Neural cell (in vitro differentiated cells): ENCODE results near the gene MOCOS. TPM values are rescaled to one million over a fixed set of nuclear protein-coding genes. Genes with fewer than 3 reads are reported as not detected.

Experiments used
- H2AFZ ChIP-seq: fragments of 200-600, 300-800 bp; sonication (generic), shearing (Covaris generic); 2 replicates; pipeline ENCODE4 v1.6.0; 2014; ENCODE audit warnings: low read depth, mild to moderate bottlenecking, antibody characterized with exemption, low read length, moderate library complexity
- H3F3A ChIP-seq: fragments of 200-600 bp; shearing (Covaris generic); 2 replicates; pipeline ENCODE4 v1.6.1; 2016; ENCODE audit warnings: mild to moderate bottlenecking, moderate library complexity, mixed read lengths, antibody characterized with exemption, low read length; ENCODE audit not compliant: insufficient read depth, poor library complexity, severe bottlenecking
- H3K27ac ChIP-seq: fragments of 200-600, 300-800 bp; sonication (generic), shearing (Covaris generic); 2 replicates; pipeline ENCODE4 v1.5.1; 2014; ENCODE audit warnings: mild to moderate bottlenecking, low read length, moderate library complexity
- H3K27me3 ChIP-seq: fragments of 300-800, 200-600 bp; sonication (generic), shearing (Covaris generic); 2 replicates; pipeline ENCODE4 v1.6.0; 2014; ENCODE audit warnings: mild to moderate bottlenecking, low read depth, low read length, moderate library complexity; ENCODE audit not compliant: insufficient read depth
- H3K36me3 ChIP-seq: fragments of 300-800, 200-600 bp; sonication (generic), shearing (Covaris generic); 2 replicates; pipeline ENCODE4 v1.5.1; 2014; ENCODE audit warnings: mild to moderate bottlenecking, antibody characterized with exemption, low read length, moderate library complexity; ENCODE audit not compliant: insufficient read depth
- H3K4me2 ChIP-seq: fragments of 300-800, 200-600 bp; sonication (generic), shearing (Covaris generic); 2 replicates; pipeline ENCODE4 v1.6.0; 2014; ENCODE audit warnings: mild to moderate bottlenecking, low read length
- H3K4me3 ChIP-seq: fragments of 300-800, 200-600 bp; sonication (generic), shearing (Covaris generic); 2 replicates; pipeline ENCODE4 v1.5.1; 2014; ENCODE audit warnings: mild to moderate bottlenecking, low read length, moderate library complexity
- H3K79me2 ChIP-seq: fragments of 200-600 bp; shearing (Covaris generic); replicated peaks from 2 replicates; pipeline ENCODE4 v1.6.0; 2014; ENCODE audit warnings: mild to moderate bottlenecking, low read length, moderate library complexity; ENCODE audit not compliant: insufficient read depth
- H3K9ac ChIP-seq: fragments of 300-800, 200-600 bp; sonication (generic), shearing (Covaris generic); 2 replicates; pipeline ENCODE4 v1.6.1; 2016; ENCODE audit warnings: mild to moderate bottlenecking, low read length, mixed read lengths
- H3K9me2 ChIP-seq: fragments of 200-600 bp; shearing (Covaris generic); 2 replicates; pipeline ENCODE4 v1.6.1; 2016; ENCODE audit warnings: mild to moderate bottlenecking, low read length, mixed read lengths; ENCODE audit not compliant: insufficient read depth
- H3K9me3 ChIP-seq: fragments of 200-600, 300-800 bp; sonication (generic), shearing (Covaris generic); 2 replicates; pipeline ENCODE4 v1.6.1; 2016; ENCODE audit warnings: mild to moderate bottlenecking, mixed run types, low read length, moderate library complexity, mixed read lengths
- H4K20me1 ChIP-seq: fragments of 200-600 bp; shearing (Covaris generic); 2 replicates; pipeline ENCODE4 v1.6.1; 2016; ENCODE audit warnings: mild to moderate bottlenecking, mixed run types; ENCODE audit not compliant: insufficient read depth
- EP300 ChIP-seq: fragments of 450-650 bp; conservative IDR thresholded peaks from 2 replicates; pipeline ENCODE4 v1.6.1; 2014; ENCODE audit warnings: antibody characterized with exemption, mild to moderate bottlenecking, moderate library complexity; ENCODE audit not compliant: poor library complexity, severe bottlenecking
- EZH2 ChIP-seq: fragments of 200-600, 300-800 bp; shearing (Covaris generic), sonication (generic); IDR thresholded peaks from 2 replicates; pipeline ENCODE4 v1.6.1; 2014; ENCODE audit warnings: antibody characterized with exemption, low read length, borderline replicate concordance, mild to moderate bottlenecking; ENCODE audit not compliant: insufficient read depth, poor library complexity, severe bottlenecking
- MXI1 ChIP-seq: fragments of 450-650 bp; conservative IDR thresholded peaks from 2 replicates; pipeline ENCODE4 v1.6.1; 2014; ENCODE audit warnings: antibody characterized with exemption, mild to moderate bottlenecking; ENCODE audit not compliant: poor library complexity, severe bottlenecking
- POLR2AphosphoS5 ChIP-seq: IDR thresholded peaks from 2 replicates; pipeline ENCODE4 v1.6.1; 2012
- RAD21 ChIP-seq: fragments of 450-650 bp; conservative IDR thresholded peaks from 2 replicates; pipeline ENCODE4 v1.6.1; 2014; ENCODE audit warnings: antibody characterized with exemption, mild to moderate bottlenecking, moderate library complexity
- SMC3 ChIP-seq: fragments of 450-650 bp; conservative IDR thresholded peaks from 2 replicates; pipeline ENCODE4 v1.6.1; 2014; ENCODE audit warnings: antibody characterized with exemption, mild to moderate bottlenecking, moderate library complexity; ENCODE audit not compliant: poor library complexity
- TAF1 ChIP-seq: IDR thresholded peaks from 2 replicates; pipeline ENCODE4 v1.6.1; 2012; ENCODE audit warnings: low read depth
- polyA plus RNA-seq: library from polyadenylated mRNA; depleted of rRNA; stranded (reverse); fragments of >200 nt; gene quantifications from 2 replicates; pipeline ENCODE4 v1.2.3, GENCODE V29; 2014
- TF ChIP-seq, protein P1 (sequence below): IDR thresholded peaks from 2 replicates; pipeline ENCODE4 v1.6.1; 2012; ENCODE audit warnings: borderline replicate concordance
- TF ChIP-seq, protein P2 (sequence below): fragments of 450-650 bp; IDR thresholded peaks from 2 replicates; pipeline ENCODE4 v1.5.1; 2014; ENCODE audit warnings: antibody characterized with exemption, mild to moderate bottlenecking, moderate library complexity; ENCODE audit not compliant: poor library complexity, severe bottlenecking

MOCOS gene
- polyA plus RNA-seq, 1 donor from 2014 or later, result not detected

DNA sequence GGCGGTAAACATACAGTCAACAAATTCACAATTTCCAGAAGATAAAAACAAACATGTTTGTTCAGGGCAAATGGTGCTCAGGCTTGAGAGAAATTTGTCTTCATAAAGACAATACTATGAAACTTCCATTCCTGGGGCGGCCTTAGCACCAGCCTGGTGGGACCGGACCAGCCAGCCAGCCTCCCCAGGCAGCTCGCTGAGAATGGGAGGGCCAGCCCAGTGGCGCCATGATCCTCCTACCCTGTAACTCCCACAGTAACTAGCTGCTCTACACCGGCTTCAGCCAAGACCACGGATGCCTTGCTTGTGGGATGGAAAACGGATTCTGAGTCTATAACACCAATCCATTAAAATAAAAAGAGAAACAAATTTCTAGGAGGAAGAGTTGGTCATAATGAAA, 86.0 kb downstream of the MOCOS start:
- no peak for TF ChIP-seq RAD21
- no peak overlapping the region for H3K4me2 ChIP-seq
- no peak overlapping the region for H2AFZ ChIP-seq

DNA sequence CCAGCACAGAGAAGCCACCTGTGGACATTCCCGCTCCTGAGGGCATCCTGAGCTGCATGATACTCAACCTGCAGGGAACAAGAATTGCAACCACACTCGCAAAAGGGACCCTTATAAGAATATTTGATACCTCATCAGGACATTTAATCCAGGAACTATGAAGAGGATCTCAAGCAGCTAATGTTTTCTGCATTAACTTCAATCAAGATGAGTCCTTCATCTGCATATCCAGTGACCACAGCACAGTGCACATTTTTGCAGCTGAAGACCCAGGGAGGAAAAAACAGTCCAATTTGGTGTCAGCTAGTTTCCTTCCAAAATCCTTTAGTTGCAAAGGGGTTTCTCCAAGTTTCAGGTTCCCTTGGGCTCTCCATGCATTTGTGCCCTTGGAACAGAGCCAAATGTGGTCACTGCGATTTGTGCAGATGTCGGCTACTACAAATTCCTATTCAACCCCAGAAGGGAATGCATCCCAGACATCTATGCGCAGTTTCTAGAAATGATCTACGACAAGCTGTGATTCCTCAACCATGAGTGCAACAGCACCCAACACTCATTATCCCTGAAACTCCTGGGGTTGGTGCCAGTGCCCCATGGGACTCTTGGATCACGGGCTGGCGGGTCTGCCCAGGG, 86.9 kb downstream of the MOCOS start:
- no peaks in the 10 kb centered on the region for H3K36me3 ChIP-seq
- no peaks in the 10 kb centered on the region for H3K9me2 ChIP-seq
- H3K4me3 ChIP-seq, result no peak overlapping the region
- H3F3A ChIP-seq, result no peaks in the 10 kb centered on the region
- TF ChIP-seq MXI1 (no peak), SMC3 (no peak), EZH2 (no peak), TAF1 (no peak), POLR2AphosphoS5 (no peak), EP300 (no peak), RAD21 (no peak)
- TF ChIP-seq, protein P1, sequence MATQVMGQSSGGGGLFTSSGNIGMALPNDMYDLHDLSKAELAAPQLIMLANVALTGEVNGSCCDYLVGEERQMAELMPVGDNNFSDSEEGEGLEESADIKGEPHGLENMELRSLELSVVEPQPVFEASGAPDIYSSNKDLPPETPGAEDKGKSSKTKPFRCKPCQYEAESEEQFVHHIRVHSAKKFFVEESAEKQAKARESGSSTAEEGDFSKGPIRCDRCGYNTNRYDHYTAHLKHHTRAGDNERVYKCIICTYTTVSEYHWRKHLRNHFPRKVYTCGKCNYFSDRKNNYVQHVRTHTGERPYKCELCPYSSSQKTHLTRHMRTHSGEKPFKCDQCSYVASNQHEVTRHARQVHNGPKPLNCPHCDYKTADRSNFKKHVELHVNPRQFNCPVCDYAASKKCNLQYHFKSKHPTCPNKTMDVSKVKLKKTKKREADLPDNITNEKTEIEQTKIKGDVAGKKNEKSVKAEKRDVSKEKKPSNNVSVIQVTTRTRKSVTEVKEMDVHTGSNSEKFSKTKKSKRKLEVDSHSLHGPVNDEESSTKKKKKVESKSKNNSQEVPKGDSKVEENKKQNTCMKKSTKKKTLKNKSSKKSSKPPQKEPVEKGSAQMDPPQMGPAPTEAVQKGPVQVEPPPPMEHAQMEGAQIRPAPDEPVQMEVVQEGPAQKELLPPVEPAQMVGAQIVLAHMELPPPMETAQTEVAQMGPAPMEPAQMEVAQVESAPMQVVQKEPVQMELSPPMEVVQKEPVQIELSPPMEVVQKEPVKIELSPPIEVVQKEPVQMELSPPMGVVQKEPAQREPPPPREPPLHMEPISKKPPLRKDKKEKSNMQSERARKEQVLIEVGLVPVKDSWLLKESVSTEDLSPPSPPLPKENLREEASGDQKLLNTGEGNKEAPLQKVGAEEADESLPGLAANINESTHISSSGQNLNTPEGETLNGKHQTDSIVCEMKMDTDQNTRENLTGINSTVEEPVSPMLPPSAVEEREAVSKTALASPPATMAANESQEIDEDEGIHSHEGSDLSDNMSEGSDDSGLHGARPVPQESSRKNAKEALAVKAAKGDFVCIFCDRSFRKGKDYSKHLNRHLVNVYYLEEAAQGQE, result no peak
- TF ChIP-seq, protein P2, sequence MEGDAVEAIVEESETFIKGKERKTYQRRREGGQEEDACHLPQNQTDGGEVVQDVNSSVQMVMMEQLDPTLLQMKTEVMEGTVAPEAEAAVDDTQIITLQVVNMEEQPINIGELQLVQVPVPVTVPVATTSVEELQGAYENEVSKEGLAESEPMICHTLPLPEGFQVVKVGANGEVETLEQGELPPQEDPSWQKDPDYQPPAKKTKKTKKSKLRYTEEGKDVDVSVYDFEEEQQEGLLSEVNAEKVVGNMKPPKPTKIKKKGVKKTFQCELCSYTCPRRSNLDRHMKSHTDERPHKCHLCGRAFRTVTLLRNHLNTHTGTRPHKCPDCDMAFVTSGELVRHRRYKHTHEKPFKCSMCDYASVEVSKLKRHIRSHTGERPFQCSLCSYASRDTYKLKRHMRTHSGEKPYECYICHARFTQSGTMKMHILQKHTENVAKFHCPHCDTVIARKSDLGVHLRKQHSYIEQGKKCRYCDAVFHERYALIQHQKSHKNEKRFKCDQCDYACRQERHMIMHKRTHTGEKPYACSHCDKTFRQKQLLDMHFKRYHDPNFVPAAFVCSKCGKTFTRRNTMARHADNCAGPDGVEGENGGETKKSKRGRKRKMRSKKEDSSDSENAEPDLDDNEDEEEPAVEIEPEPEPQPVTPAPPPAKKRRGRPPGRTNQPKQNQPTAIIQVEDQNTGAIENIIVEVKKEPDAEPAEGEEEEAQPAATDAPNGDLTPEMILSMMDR, result no peak
- H3K79me2 ChIP-seq, result no peaks in the 10 kb centered on the region
- no peak overlapping the region for H2AFZ ChIP-seq
- H3K9ac ChIP-seq, result no peak overlapping the region
- H3K4me2 ChIP-seq, result no peak overlapping the region
- no peaks in the 10 kb centered on the region for H3K9me3 ChIP-seq
- H4K20me1 ChIP-seq, result no peaks in the 10 kb centered on the region
- H3K27me3 ChIP-seq, result no peaks in the 10 kb centered on the region
- H3K27ac ChIP-seq, result no peak overlapping the region

More for the DNA sequence above, 86.0 kb downstream of the MOCOS start:
- Histone ChIP-seq H3K9me2 (no peaks in the 10 kb centered on the region), H4K20me1 (no peaks in the 10 kb centered on the region), H3K36me3 (no peaks in the 10 kb centered on the region), H3K9me3 (no peaks in the 10 kb centered on the region), H3K27me3 (no peaks in the 10 kb centered on the region), H3F3A (no peaks in the 10 kb centered on the region), H3K4me3 (no peak overlapping the region), H3K9ac (no peak overlapping the region), H3K27ac (no peak overlapping the region), H3K79me2 (no peaks in the 10 kb centered on the region)

DNA sequence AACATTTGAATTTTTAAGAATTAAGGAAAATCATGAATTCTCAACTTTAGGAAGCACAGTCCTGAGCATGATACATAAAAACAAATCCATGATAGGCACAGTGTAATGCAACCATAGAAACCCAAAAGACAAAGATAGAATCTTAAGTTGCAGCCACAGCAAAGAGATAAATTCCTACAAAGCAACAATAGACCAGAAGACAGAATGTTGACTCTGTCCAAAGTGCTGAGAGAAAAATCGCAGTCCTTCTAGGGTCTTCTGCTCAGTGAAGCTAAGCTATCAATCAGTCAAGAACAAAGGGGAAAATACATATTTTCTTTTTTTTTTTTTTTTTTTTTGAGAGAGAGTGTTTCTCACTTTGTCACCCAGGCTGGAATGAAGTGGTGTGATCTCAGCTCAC, 88.3 kb downstream of the MOCOS start:
- Histone ChIP-seq H2AFZ (no peak overlapping the region), H3K36me3 (no peaks in the 10 kb centered on the region), H3K79me2 (no peaks in the 10 kb centered on the region), H4K20me1 (no peaks in the 10 kb centered on the region), H3K9ac (no peak overlapping the region), H3K27ac (no peak overlapping the region), H3K4me2 (no peak overlapping the region), H3F3A (no peaks in the 10 kb centered on the region), H3K9me2 (no peaks in the 10 kb centered on the region), H3K4me3 (no peak overlapping the region), H3K9me3 (no peaks in the 10 kb centered on the region), H3K27me3 (no peaks in the 10 kb centered on the region)
- TF ChIP-seq, protein P1, result no peak
- TF ChIP-seq TAF1 (no peak), MXI1 (no peak), RAD21 (no peak)
- TF ChIP-seq, protein P2, result no peak
